HL-60/S4 treated with phorbol 12-myristate 13-acetate at 8.2 ng/mL for 4 days and 3 days (cell line): ENCODE results near the gene GUF1.

Experiments used
- in situ Hi-C: fragments of 300-500 bp; cut with MboI; formaldehyde crosslinking; loops from 2 replicates; pipeline ENCODE4 v1.15.0; 2022; ENCODE audit warnings: low sequenced_read_pairs

GUF1 gene

DNA sequence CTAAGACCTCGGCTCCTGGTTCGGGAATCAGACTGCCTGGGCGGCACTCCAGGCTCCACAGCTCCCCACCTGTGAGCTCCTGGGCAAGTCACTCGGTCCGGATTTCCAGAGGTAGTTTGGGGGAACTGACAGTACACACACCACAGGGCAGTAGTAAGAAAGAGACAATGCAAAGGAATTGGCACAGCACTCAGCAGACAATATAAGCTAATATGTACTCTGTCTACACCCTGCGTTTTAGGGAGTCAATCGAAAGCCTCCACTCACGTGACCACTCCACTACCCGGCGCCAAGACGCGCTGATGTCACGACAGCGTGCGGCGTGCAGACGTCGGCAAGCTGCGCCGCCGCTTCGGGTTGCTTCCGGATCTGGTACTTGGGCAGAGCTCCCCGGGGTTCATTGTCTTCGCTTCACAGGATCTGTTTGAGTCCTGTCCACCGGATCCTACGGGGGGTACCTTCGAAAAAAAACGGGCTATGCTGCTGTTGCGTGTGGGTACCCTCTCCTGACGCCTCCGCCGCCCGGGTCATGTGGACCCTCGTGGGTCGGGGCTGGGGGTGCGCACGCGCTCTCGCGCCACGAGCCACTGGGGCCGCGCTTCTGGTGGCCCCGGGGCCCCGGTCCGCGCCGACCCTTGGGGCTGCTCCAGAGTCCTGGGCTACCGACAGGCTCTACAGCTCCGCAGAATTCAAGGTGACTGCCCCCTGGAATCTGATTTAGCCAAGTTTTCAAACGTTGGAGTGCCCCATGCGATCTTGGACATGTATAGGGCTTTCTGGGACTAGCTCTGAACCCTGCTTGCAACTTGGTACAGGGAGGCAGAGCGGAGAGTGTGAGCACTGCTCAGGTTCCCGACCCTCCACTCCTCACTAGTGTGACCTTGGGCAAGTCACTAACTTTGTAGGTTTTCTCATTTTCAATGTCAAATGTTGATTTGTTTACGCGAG is at the start of gene GUF1:
TSS of gene GUF1 (plus strand) at position 327 of the 948 bp plus-strand sequence. CDS start at position 530, 203 bp downstream.
- in situ Hi-C loops = no loop called here

- in situ Hi-C loops = no loop called here
Observed at GRCh38 chr4:44629280-44629866, 48.8 kb upstream of the GUF1 start.

GRCh38 chr4:44632089-44632488 is 46.1 kb upstream of the GUF1 start:
- in situ Hi-C loops = no loop called here

DNA sequence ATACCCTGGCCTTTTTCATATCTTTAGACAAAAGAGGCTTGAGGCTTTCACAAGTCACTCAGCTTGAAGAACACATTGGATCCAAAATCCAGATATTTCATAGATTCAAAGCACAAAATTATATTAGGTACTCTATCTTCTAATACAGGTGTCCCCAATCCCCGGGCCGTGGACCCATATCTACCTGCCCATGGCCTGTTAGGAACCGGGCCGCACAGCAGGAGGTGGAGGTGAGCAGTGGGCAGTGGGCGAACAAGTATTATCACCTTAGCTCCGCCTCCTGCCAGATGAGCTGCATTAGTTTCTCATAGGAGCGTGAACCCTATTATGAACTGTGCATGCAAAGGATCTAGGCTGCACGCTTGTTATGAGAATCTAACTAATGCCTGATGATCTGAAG is 45.5 kb upstream of the GUF1 start:
- in situ Hi-C loops = no loop called here

GRCh38 chr4:44638091-44638490 is 40.1 kb upstream of the GUF1 start:
- in situ Hi-C loops = no loop called here

- in situ Hi-C loops = no loop called here
Observed at GRCh38 chr4:44646151-44646550, 32.1 kb upstream of the GUF1 start.

- in situ Hi-C loops = no loop called here
Observed at GRCh38 chr4:44651425-44651824, 26.8 kb upstream of the GUF1 start, which contains the start of gene YIPF7. TSS of gene YIPF7 (minus strand) at chr4:44651625. CDS start at chr4:44650100, 1,525 bp downstream.

- in situ Hi-C loops = no loop called here
Observed at GRCh38 chr4:44652002-44652401, 26.2 kb upstream of the GUF1 start.

- in situ Hi-C loops = no loop called here
Observed at GRCh38 chr4:44660396-44660795, 17.8 kb upstream of the GUF1 start.

DNA sequence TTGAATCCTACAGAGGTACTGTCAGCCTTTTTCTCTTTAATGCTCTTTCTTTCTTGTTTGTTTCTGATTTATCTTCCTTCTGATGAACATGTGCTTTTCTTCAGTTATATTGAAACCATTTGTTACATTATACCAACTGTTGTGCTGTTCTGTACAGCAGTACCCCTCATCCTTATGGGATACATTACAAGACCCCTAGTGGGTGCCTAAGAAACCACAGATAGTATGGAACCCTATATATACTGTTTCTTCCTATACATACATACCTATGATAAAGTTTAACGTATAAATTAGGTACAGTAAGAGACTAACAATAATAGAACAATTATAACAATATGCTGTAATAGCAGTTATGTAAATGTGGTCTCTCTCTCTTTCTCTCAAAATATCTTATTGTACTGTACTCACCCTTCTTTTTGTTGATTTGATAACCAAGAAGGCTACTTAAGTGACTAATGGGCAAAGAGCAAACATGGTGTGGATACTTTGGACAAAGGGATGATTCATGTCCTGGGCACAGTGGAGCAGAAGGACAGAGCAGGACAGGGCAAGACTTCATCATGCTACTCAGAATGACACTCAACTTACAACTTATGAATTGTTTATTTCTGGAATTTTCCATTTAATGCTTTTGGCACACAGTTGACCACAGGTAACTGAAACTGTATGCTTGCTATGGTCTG is 16.1 kb upstream of the GUF1 start:
- in situ Hi-C loops = no loop called here

- in situ Hi-C loops = no loop called here
Observed at GRCh38 chr4:44662623-44663005, 15.6 kb upstream of the GUF1 start.

- in situ Hi-C loops = no loop called here
Observed at GRCh38 chr4:44663539-44664263, 14.5 kb upstream of the GUF1 start.

- in situ Hi-C loops = no loop called here
Observed at GRCh38 chr4:44668526-44668925, 9.7 kb upstream of the GUF1 start.

DNA sequence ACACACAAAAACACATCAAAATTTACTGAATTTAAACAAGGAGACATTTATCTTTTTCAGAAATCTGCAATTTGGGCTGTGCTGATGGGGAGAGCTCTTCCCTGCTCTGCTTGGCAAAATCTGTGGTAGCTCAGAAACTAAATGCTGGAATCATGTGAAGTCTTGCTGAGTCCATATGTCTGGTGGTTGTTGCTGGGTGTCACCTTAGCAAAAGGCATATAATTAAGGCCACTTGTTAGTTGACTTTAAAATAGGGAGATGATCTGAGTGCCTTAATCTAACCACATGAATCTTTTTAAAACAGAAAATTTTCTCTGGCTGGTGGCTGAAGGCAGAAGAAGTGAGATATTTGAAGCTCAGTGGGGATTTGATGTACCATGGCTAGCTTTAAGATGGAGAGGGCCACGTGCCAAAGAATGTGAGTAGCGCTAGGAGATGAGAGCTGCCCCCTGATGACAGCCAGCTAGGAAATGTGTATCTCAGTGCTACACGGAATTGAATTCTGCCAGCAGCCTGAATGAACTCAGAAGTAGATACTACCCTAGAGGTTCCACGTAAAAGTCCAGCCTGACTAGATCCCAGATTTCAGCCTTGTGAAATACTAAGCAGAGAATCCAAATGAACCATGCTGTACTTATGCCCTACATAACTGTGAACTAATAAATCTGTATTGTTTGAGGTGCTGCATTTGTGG is 7.6 kb upstream of the GUF1 start:
- in situ Hi-C loops = no loop called here

DNA sequence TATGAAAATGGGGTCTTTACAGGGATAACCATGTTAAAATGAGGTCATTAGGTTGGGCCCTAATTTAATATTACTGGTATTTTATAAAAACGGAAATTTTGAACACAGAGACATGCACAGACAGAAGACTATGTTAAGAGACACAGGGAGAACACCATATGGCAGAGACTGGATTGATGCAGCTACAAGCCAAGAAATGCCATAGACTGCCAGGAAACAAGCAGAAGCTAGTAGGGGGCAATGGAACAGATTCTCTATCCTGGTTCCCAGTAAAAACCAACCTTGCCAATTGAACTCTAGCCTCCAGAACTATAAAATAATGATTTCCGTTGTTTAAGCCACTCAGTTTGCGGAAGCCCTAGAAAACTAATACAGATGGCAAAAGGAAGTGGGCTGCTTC is 6.6 kb upstream of the GUF1 start:
- in situ Hi-C loops = no loop called here

DNA sequence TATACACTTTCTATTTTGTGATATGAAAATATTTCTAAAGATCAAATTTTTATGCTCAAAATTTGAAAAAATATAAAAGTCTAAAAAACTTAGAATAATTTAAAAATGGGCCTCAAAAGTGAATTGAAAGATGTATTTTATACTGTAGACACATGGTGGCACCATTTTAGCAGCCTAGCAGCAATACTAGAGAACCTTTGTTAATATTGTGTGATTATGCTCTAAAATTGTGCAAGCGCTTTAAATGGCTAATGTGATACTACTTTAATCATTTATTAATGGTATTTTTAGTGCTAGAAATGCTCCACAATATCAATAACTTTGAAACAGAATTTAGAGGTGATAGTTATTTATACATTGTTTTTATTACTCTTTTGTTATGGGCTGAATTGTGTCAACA is 3.7 kb upstream of the GUF1 start:
- in situ Hi-C loops = no loop called here

DNA sequence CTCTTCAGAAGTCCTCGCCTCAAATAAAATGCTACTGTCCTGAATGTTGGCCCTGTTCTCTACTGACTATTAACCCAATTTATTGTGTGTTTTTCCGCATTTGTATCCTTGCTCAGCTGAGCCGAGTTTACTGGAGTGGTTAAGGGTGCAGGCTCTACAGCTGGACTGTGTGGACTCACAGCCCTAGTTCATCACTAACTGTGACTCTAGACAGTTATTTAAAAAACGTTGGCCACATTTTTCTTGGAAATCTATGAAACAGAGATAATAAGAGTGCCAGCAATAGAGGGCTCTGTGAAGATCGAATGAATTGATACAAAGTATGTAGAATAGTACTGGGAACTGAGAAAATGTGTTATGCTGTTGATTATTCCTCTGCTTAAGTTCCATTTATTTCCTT is 2.9 kb upstream of the GUF1 start:
- in situ Hi-C loops = no loop called here

DNA sequence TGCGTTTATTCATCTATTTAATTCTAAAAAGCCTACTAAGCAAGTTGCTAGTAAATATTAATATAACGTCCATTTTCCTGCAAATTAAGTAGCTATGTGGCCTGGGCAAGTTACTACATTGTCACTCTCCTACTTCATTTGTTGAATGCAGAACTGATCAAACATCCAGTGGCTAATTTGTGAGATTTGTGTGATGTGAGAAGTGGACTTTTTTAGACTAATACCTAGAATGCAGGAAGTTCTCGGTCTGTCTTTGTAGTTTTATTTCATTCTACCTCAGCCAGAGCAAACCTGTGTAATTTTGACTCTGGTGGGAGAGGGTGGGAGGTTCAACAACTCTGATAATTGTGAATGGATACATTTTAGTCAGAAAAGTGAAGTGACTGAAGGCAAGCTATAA is 840 bp downstream of the GUF1 start:
- in situ Hi-C loops = no loop called here

- in situ Hi-C loops = no loop called here
Observed at GRCh38 chr4:44684648-44685047, 6.4 kb downstream of the GUF1 start.

- in situ Hi-C loops = no loop called here
Observed at GRCh38 chr4:44700427-44700826, 22.2 kb downstream of the GUF1 start.
